Suppressor macrophage (primary cell): ENCODE data around the gene CTNNA3.
A peak's percentile ranks its signal among the peaks of the same experiment; 100 is the strongest.

Experiments
- DNase-seq, 4 experiments: peaks; one replicate each; pipeline ENCODE4 v3.0.0-alpha.2; 2020 to 2022

The CTNNA3 gene

DNA sequence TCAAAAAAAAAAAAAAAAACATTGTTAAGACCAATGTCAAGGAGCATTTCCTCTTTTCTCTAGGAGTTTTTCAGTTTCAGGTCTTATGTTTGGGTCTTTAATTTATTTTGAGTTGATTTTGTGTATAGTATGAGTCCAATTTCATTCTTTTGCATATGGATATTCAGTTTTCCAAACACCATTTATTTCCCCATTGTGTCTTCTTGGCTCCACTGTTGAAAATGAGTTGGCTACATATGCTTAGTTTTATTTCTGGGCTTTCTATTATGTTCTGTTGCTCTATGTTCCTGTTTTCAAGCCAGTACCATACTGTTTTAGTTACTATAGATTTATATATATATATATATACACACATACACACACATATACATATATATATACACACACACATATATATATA, 1506.7 kb downstream of the CTNNA3 start:
- no peak for DNase-seq

DNA sequence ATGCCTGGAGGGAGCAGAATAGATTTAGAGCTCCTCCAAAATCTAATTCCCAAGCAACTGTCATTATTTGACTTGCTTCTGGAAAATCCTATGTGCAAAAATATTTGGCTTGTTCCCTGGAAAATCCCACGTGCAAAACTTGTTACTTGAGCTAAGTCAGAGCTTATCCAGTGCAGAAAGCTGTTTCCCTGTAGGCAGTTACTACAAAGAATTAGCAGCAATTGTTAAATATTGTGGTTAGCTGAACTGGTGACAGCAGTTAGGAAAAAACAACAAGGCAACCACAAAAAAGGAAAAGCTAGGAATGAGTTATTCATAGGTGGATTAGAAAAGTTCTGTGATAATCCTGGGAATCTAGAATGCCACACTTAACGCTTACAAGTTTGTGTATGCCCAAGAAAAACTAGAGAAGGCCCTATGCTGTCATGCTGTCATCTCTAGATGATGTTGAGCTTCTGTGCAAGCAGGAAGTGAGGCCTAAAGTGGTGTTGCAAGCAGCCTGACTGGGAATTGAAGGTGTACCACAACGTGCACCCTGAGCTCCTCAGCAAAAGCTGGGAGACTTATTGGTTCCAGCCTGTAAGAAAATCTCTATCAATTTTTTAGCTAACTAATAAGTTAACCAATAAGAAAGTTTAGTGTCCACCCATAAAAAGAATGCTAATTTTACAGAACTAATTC, 1508.8 kb downstream of the CTNNA3 start:
- DNase-seq = peak in 2 of 4 experiments; percentile 2 to 7

DNA sequence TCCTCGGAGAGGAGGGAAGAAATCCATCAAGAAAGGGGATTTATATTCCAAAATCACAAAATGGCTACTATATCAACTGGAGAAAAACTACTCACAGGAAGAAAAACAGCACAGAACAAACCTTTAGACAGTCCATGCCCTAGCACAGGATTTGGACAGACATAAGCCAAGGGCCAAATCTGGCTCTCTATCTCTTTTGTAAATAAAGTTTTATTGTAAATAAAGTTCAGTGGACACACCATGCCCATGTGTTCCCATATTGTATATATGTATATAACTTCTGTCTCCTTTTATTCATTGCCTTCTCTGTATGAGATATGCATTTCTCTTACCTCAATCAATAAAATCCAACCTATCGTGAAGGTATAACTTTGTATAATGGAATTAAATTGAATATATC, 1513.0 kb downstream of the CTNNA3 start:
- DNase-seq = no peak

DNA sequence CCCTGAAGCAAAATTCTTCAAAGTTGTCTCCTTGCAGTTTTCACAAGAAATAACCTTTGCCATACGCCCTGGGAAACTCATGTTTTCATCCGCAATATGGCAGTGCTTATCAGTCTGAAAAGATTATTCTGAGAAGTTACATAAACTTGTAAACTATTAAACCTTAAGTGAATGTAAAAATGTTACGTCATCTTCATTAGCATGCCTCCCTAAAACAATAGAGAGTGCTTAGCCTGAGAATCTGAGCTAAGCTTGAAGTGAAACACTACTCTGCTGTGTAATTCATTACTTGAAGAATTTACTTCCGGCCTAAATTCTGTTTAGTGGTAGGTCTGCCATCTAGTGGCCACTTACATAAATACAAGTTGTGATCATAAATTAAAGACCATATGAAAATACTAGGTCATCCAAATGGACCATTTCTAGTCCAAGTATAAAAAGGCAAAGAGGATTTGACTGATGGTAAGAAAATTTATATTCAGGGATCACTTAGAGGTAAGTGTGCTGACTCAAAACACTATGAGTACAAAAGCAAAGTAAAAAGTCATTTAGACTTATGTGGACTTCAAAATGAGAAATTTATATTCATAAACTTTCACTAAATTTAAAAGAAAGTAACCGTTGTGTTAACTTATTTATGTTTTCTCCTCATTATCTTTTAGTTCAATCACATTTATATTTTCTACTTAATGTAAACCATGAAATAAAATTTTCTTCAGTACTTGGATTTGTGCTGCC, 1515.2 kb downstream of the CTNNA3 start:
- peak; percentile 56 to 83 (median 77) for DNase-seq

DNA sequence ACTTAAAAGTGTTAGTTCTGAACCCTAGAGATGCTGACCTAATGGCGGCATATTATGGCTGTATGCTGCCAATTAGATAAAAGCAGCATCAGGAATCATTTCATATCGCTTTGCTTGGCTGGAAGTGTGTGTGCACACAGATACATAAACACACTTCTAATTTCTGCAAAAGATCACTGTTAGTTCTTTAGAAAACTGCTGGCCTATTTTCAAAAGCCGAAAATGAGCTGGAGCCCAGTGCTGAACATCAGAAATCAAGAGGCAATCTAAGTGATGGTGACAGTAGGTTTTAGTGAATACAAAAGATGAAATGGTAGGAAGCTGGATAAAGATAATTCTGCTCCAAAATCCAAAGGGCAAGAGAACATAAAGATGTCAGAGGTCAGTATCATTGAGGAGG, 1516.0 kb downstream of the CTNNA3 start:
- no peak for DNase-seq

DNA sequence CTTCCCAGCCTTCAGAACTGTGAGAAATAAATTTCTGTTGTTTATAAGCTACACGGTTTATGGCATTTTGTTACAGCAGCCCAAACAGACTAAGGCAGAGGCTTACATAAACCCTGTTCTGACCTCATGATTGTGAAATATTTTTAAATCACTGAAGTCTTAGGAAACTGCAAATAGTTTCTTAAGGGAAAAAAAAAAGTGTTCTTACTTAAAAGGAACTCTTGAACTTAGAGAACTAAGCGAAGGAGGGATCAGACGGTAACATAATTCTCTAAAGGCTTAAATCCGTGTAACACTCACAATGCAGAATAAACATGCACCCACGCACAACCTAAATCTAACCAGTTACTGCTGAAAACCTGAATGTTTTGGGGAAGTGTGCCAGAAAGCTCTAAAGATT, 1519.2 kb downstream of the CTNNA3 start:
- DNase-seq = peak; percentile 6 to 62 (median 35)

DNA sequence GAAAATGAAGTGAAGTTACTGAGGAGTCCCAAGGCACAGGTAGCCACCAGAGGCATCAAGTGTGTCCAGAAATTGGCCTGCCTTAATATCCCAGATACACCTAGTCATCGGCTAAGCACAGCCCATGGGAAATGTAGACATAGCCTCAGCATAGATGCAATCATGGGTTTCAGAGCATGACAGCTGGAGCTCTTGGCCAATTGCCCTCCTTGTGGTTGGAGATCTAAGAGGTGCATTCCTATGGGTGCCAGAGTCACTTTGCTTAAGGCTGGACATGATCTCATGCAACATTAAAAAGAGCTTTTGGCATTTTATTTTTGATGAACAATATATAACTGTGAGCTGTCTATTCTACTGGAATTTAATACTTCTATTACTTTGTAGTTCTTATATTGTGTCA, 1528.2 kb downstream of the CTNNA3 start:
- DNase-seq = no peak

DNA sequence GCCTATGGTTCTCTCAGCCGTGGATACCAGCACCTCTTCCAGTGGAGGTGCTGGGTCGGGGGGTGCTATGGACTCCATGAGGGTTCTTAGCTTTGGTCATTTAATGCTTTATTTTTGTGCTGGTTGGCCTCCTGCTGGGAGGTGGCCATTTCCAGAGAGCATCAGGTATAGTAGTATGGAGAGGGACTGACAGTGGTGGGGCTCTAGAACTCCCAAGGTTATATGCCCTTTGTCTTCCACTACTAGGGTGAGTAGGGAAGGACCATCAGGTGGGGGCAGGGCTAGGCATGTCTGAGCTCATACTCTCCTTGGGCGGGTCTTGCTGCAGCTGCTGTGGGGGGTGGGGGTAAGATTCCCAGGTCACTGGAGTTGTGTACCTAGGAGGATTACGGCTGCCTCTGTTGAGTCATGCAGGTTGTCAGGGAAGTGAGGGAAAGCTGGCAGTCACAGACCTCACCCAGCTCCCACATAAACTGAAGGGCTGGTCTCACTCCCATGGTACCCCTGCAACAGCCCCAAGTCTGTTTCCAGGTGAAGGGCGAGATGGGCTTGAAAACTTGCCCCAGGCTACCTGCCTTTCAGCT, 1533.3 kb downstream of the CTNNA3 start:
- DNase-seq = no peak

DNA sequence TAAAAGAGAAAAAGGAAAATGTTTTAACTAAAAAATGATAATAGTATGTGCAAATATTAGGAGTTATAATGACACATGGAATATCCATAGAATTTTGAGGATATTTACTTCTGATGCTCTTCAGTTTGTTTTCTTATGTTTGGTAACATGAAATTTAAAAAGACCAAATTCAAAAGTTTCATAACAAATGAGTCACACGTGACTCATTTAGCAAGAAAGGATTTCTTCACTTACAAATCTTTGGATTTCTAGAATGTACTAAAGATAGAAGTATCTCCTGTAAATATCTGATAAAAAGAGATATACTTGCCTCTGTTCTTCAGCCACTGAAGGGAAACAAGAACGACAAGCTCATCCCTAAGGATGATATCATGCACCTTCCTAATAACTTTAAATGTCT, 1544.6 kb downstream of the CTNNA3 start:
- DNase-seq = no peak

DNA sequence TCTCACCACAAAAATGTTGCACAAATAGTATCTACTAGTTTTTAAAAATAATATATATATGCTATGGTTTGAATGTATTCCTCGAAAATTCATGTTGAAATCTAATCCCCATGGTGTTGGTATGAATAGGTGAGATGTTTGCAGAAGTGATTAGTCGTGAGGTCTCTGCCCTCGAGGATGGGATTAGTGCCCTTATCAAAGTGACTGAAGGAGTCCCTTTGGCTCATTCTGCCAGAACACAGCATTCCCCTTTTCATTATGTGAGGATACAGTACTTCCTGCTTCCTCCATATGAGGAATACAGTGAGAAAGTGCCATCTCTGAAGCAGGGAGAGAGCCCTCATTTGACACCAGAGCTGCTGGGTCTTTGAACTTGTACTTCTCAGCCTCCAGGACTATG, 1547.7 kb downstream of the CTNNA3 start:
- DNase-seq = no peak

DNA sequence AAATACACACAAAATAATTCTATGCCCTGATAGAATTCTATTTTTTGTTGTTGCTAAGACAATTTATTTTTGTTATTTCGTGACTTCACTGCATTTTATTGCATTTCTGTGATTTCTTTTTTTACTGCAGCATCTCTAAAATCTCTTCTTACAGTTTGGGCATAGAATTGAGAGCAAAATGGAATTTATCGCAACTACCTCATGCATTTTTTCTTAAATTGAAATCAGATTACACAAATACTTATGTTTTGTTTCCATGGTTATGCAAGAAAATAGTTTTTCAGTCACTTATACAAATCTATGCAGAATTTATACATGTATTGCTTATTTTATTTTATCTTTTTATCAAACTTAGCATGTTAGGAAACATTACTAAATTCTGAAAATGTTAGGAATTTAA, 1552.0 kb downstream of the CTNNA3 start:
- DNase-seq = no peak

DNA sequence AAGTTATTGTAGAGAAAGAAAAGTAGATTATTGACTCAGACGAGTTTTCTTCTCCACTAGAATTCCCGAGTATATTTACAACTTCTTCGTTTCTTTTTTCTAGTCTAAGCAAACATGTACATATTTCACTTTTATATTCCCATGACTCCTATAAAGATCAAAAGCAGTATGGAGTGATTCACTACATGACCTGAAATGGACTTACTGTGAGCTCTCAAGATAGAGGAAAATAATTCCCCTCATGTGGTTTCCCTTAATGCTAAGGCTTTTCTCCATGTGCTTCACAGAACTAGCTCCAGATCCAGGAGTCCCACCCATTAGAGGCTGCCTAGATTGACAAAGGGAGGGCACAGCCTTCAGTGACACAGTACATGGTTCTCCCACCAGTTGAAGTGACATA, 1593.2 kb downstream of the CTNNA3 start:
- no peak for DNase-seq

DNA sequence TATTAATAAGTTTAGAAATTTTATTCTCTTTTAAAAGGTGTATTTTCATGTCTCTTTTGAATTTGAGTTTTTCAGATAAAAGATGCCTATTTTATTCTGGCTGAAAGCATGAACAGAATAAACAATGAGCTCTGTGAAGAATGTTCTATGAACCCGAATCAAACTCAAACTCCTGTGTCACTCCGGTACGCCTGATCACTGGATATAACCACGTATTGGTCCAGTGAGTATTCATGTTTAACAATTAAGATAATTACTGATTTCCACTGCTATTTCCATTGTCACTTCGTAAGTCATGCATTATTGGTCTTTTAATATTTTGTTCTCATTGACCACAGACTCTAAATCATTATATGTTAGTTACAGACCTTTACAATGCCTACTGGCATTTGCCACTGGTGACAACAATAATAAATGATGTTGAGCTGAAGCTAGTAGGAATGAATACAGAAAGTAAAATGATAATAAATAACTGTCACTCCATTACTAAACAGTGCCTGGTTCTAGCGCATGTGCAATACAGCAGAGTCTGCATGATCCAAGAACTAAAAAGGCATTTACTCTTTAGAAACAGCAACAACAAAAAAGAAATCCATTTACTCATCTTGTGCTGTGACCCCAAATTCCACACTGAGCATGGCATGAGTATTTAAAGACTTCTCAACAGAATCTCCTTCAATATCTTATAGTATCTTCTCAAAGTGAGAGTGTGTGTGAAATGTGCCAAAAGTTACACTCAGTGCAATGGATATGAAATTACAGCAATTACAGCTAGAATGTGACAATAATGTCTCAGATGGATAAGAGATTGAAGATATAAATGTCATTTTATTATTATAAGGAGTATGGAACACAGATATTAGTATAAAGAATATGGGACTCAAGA, 1597.2 kb downstream of the CTNNA3 start:
- no peak for DNase-seq

DNA sequence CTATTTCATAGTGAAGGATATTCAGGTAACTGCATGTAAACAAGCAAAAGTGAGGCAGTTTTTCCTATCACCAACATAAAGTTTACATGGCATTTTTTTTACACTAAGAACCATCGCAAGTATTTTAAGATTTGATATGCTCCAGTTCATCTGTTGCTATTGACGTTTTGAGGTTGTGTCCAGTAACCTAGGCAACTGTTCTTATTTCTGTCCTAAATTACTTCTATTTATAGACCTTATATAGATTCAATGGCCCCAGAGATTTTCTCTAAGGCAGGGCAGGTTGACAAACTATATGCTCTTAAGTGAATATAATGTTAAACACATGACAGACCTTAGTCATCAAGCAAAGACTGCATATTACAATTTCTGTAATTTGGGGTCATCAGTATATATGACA, 1600.4 kb downstream of the CTNNA3 start:
- DNase-seq = no peak

DNA sequence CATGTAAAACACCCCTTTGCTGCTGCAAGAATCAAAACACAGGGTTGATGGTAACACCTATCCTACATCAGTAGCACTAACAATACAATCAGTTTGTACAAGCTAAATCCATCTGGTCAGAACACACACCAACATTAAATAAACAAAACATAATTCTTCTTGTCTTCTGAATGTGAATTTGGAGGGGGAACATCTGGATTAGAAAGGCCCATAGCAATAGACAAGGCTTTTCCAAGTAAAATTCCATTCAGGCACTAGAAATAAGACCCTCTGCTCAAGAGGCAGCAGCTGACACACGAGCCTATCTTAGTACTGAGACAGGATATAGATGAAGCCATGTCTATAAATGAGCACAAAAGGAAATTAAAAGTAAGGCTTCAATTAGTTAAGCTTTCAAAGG, 1610.1 kb downstream of the CTNNA3 start:
- DNase-seq = no peak

DNA sequence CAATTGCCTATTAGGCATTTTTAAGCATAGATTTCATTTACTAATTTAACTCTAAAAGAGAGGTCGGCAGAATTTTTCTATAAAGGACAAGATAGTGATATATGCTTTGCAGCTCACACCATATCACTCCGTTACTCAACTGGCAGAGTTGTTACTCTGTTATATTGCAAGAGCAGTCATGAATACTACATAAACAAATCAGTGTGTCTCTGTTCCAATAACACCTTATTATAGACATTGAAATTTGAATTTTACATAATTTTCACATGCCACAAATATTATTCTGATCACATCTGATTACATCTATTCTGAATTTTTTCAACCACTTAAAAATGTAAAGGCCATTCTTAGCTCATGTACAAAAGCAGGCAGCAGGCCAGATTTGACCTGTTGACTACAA, 1624.1 kb downstream of the CTNNA3 start:
- no peak for DNase-seq

DNA sequence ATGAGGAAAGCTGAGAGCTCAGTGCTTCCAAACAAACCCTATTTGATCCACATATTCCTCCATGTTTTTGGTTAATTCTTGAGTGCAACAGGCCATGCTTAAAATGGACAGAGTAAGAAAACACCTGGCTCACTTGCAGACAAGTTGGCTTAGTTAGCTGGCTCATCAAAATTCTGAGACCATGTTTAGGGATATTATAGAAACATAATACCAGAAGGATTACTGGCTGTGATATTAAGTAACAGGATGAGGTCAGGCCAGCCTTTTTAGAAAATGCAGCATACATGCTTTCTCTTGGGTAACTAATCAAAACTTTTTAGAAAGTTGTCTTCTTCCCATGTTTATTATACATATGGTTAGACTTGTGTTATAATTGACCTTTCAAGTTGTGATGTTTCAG, 1637.4 kb downstream of the CTNNA3 start:
- no peak for DNase-seq

DNA sequence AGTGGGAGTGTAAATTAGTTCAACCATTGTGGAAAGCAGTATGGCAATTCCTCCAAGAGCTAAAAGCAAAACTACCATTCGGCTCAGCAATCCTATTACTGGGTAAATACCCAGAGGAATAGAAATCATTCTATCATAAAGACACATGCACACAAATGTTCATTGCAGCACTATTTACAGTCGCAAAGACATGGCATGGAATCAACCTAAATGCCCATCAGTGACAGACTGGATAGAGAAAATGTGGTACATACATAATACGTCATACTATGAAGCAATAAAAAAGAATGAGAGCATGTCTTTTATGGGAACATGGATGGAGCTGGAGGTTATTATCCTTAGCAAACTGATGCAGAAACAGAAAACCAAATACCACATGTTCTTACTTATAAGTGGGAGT, 1646.7 kb downstream of the CTNNA3 start:
- no peak for DNase-seq

DNA sequence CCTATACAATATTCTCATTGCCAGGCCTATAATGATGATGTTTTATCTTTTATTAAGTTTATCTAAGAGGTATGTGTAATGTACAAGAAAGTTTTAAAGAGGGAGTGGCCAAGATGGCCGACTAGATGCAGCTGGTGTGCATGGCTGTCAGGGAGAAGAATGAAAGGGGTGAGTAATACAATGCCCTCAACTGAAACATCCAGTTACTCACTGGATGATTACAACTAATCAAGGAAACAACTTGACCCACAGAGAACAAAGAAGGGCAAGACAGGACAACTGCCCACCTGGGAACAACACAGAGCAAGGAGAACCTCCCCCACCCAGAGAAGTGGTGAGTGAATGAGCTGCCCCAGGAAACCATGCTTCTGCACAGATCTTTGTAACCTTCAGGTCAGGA, 1650.1 kb downstream of the CTNNA3 start:
- DNase-seq = no peak

DNA sequence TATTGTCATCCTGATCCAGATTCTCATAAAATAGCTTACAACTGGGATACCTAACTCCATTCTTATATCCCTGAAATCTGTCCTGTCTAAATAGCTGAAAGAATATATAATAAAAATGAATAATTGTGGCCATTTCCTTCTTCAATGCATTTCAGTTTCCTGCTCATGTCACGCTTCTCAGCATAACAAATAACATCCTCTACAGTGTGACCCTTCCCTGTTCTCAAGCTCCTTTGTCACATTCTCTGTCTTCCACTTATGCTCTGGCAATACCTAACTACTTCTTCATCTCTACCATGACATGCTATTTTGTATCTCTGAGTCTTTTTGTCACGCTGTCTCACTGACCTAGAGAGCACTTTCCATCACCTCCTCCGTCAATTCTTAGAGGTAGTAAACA, 1654.2 kb downstream of the CTNNA3 start:
- no peak for DNase-seq

DNA sequence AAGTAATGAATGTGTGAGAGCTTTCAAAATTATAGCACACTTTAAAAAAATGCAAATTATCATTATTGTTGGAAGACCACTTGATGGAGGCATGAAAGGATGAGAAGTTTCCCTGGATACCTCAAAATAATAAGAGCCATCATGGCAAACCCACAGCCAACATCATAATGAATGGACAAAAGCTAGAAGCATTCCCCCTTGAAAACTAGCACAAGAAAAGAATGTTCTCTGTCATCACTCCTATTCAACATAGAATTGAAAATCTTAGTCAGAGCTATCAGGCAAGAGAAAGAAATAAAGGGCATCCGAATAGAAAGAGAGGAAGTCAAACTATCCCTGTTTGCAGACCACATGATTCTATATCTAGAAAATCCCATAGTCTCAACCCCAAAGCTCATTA, 1657.4 kb downstream of the CTNNA3 start:
- no peak for DNase-seq

DNA sequence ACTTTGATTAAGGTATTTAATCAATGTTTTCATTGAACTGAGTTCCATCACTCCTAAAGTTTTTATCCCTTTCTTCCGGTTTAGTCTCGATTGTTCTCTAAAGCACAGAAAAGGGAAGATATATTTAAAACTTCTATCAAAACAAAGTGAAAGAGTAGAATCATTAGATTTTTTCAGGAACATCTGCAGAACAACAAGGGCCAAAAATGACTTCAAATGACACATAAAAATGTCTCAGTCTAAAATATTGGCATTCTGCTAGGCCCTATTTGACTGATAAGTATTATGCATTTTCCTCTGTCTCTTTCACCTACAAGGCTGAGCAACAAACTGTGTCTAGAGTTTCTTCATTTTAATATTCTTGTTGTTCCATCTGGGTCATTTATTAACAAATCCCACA, 1669.7 kb downstream of the CTNNA3 start:
- no peak for DNase-seq

DNA sequence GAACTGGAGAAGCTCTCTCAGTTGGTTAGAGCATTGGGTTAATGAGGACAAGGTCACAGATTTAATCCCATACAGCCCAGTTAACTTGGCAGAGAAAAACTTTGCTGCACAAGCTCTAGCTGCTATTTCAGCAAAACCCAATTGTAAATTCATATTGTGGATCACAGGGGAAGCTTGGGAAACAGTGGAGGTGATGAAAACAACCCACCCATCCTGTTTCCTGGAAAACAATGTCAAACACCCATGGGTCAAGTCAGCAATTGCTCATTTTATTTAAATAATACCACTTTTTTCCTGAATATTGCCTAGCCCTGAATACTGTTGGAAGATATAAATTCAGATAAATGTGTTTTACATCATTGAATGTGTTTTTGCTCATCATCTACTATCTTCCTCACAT, 1670.8 kb downstream of the CTNNA3 start:
- DNase-seq = no peak
